K562 treated with DMSO at 1 percent for 12 hours (cell line): ENCODE measurements around the gene TTPAL. TPM values are rescaled to one million over a fixed set of nuclear protein-coding genes. Genes with fewer than 3 reads are reported as not detected.

Source experiments
- total RNA-seq: library from RNA; unstranded; fragments of 300-600 nt; gene quantifications from 2 replicates; pipeline ENCODE4 v1.2.3, GENCODE V29; 2022; ENCODE audit not compliant: insufficient read depth

The TTPAL gene, protein sequence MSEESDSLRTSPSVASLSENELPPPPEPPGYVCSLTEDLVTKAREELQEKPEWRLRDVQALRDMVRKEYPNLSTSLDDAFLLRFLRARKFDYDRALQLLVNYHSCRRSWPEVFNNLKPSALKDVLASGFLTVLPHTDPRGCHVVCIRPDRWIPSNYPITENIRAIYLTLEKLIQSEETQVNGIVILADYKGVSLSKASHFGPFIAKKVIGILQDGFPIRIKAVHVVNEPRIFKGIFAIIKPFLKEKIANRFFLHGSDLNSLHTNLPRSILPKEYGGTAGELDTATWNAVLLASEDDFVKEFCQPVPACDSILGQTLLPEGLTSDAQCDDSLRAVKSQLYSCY
- 1.7 and 7.0 TPM in 2 replicates for total RNA-seq

DNA sequence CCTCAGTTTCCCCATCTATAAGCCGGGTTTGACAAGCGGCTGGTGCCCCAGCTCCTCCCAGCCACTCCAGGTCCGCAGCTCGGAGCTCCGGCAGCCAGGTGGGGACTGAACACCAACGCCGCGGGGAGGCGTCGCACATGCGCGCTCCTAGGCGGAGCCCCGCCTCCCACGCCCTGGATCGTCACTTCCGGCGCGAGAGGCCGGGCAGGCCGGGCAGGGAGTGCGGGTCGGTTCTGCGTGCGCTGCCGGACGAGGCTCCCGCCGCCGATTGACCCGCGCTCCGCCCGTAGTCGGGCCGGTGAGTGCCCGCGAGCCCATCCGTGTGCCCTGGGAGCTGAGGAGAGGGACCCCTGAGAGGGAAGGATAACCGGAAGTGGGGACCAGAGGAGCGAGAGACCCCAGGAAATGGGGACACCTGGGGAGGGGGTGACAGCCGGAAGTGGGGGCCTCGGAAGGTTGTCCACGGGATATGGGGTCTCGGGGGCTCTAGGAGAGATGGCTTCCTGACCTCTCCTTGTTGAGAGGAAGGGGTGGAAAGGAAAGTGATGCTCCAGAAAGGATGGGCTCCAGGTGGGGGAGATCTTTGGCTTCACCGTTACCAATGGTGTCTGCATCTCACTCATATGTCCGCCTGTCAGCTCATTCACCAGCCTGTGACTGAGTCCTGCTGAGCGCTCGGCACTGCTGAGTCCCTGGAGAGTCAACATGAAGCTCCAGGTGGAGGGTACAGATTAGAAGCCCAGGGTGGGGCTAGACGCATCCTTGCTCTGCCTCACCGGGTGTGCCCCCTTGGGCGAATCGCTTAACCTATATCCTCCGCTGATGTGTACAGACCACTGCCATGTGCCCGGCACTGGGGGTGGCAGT is at the start of gene TTPAL:
TSS of gene TTPAL (plus strand) at position 181 of the 867 bp plus-strand sequence. CDS start 4,126 bp downstream, outside the sequence.

DNA sequence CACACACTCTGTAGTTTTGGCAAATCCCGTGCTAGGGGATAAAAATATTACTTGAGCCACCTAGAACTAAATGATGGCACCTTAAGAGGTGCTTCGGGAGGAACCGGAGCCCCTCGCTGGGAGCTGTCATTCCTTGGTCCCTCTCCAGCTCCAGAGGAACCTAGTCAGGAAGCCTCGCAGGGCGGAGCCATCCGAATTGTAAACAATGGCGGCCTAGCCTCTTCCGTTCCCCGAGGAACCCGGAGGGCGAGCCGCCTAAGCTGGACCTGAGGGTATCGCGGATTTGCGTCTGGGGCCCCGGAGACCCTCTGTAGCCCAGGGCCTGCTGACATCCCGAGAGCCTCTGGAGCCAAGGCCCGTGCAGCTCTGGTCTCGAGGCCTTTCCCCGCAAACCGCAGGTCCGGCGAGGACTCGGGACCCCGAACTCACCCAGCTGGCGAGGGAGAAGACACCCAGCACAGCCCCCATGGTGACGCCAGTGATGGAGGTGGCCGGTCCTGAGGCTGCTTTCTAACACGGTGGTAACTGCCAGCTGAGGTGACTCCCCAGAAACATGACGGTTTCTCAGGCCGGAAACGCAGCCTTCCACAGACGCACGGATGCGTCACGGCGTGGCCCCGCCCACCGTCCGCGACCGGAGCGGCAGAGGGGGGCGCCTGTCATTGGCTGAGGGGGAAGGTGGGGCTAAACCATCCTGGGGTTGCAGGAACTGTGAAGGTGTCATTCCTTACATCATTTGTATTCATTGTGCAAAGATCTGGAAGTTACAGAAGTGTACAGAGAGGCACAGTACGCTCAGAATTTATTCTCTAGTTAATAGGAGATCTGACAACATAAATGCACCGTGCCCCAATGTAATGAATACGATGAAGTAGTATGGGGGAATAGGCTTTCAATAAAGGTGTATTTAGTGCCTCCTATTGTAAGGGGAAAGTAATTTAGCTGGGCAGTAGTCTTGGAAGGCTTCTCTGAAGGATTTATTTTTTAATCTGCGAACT is 46.1 kb downstream of the TTPAL start, which contains the start of gene SERINC3:
TSS of gene SERINC3 (minus strand) at position 587 of the 998 bp plus-strand sequence. CDS start at position 468, 119 bp downstream.

Other genes with a start within 250 kb of the TTPAL start
- 1.4 and 1.6 TPM in 2 replicates for gene GDAP1L1, start 228.6 kb upstream of the TTPAL start, total RNA-seq
- gene FITM2, start 164.7 kb upstream of the TTPAL start, total RNA-seq, result 2.0 and 4.4 TPM in 2 replicates
- not detected in 2 replicates for gene R3HDML, start 138.8 kb upstream of the TTPAL start, total RNA-seq
- 0.48 TPM in 1 of 2 replicates, not detected in the other for gene HNF4A, start 120.2 kb upstream of the TTPAL start, total RNA-seq
- 39.7 and 72.9 TPM in 2 replicates for gene SERINC3, start 46.2 kb downstream of the TTPAL start, total RNA-seq
- gene PKIG, start 106.7 kb downstream of the TTPAL start, total RNA-seq, result 14.8 and 14.9 TPM in 2 replicates
- 2.1 and 4.1 TPM in 2 replicates for gene ADA, start 175.8 kb downstream of the TTPAL start, total RNA-seq
- gene CCN5, start 239.5 kb downstream of the TTPAL start, total RNA-seq, result not detected in 2 replicates